ENCODE data around the gene ZNF20.

- TF ChIP-seq EZH2phosphoT487 (IDR thresholded peaks at IDR 0.05; ENCODE audit: insufficient read depth, low read depth) = no peak
- no peak for TF ChIP-seq EZH2 (IDR thresholded peaks at IDR 0.05; ENCODE audit: insufficient read depth, poor library complexity, severe bottlenecking)
Observed at GRCh38 chr19:12139885-12140544, at the start of gene ZNF20.
